HG03064 (cell line): Measurements from ENCODE around the gene MYO3B.
"Not testable (repeated sequence)": the region's sequence is repeated elsewhere in the genome, so short reads cannot be mapped to it uniquely, and the experiment has no call there.

ENCODE experiments used
- ATAC-seq: cut with Tn5 transposase; IDR thresholded peaks from one replicate; pipeline ENCODE4 v1.9.1; 2021; ENCODE audit warnings: low read depth; ENCODE audit not compliant: unreplicated experiment

The MYO3B gene

GRCh38 chr2:170525566-170525900 lies 347.6 kb downstream of the MYO3B start:
- no peak for ATAC-seq

GRCh38 chr2:170530284-170530745 lies 352.4 kb downstream of the MYO3B start:
- ATAC-seq, result no peak

GRCh38 chr2:170530803-170531564 lies 353.0 kb downstream of the MYO3B start:
- ATAC-seq, result no peak

GRCh38 chr2:170531876-170532275 lies 353.9 kb downstream of the MYO3B start:
- ATAC-seq, result no peak

GRCh38 chr2:170533156-170533555 lies 355.2 kb downstream of the MYO3B start:
- no peak for ATAC-seq

GRCh38 chr2:170535552-170535951 lies 357.6 kb downstream of the MYO3B start:
- ATAC-seq, result no peak

GRCh38 chr2:170544817-170545216 lies 366.9 kb downstream of the MYO3B start:
- ATAC-seq, result no peak

- no peak for ATAC-seq
Observed at GRCh38 chr2:170548304-170548703, 370.4 kb downstream of the MYO3B start.

- no peak for ATAC-seq
Observed at GRCh38 chr2:170550501-170550900, 372.6 kb downstream of the MYO3B start.

GRCh38 chr2:170551899-170552298 lies 374.0 kb downstream of the MYO3B start:
- not testable (repeated sequence) for ATAC-seq

- no peak for ATAC-seq
Observed at GRCh38 chr2:170553748-170554147, 375.8 kb downstream of the MYO3B start.

GRCh38 chr2:170554278-170554955 lies 376.5 kb downstream of the MYO3B start:
- no peak for ATAC-seq

- ATAC-seq, result no peak
Observed at GRCh38 chr2:170562928-170563327, 385.0 kb downstream of the MYO3B start.

- no peak for ATAC-seq
Observed at GRCh38 chr2:170563401-170563800, 385.5 kb downstream of the MYO3B start.

GRCh38 chr2:170566138-170566537 lies 388.2 kb downstream of the MYO3B start:
- ATAC-seq, result no peak

GRCh38 chr2:170567429-170567828 lies 389.5 kb downstream of the MYO3B start:
- no peak for ATAC-seq

GRCh38 chr2:170568511-170568910 lies 390.6 kb downstream of the MYO3B start:
- ATAC-seq, result no peak

GRCh38 chr2:170571612-170572011 lies 393.7 kb downstream of the MYO3B start:
- ATAC-seq, result no peak

GRCh38 chr2:170573671-170574070 lies 395.7 kb downstream of the MYO3B start:
- no peak for ATAC-seq

GRCh38 chr2:170576296-170576695 lies 398.3 kb downstream of the MYO3B start:
- no peak for ATAC-seq

- no peak for ATAC-seq
Observed at GRCh38 chr2:170577356-170577755, 399.4 kb downstream of the MYO3B start.

GRCh38 chr2:170578606-170579005 lies 400.7 kb downstream of the MYO3B start:
- no peak for ATAC-seq
